IPS DF 6.9 (cell line): Measurements from ENCODE around the gene CHERP.

Experiments
- DNase-seq: peaks from one replicate; pipeline ENCODE4 v3.0.0-alpha.2; 2013; ENCODE audit warnings: low read depth, low spot score
- H3K27ac ChIP-seq: one replicate; pipeline ENCODE4 v1.5.1; 2013; ENCODE audit warnings: low read length, control low read depth
- H3K27me3 ChIP-seq: 2 replicates; pipeline ENCODE4 v1.6.1; 2013; ENCODE audit warnings: mild to moderate bottlenecking, low read length; ENCODE audit not compliant: control insufficient read depth, insufficient read depth
- H3K36me3 ChIP-seq: 2 replicates; pipeline ENCODE4 v1.6.1; 2013; ENCODE audit warnings: low read length; ENCODE audit not compliant: control insufficient read depth, insufficient read depth
- H3K4me1 ChIP-seq: 2 replicates; pipeline ENCODE4 v1.6.1; 2013; ENCODE audit warnings: low read length; ENCODE audit not compliant: control insufficient read depth, insufficient read depth
- H3K4me3 ChIP-seq: 2 replicates; pipeline ENCODE4 v1.5.1; 2013; ENCODE audit warnings: mild to moderate bottlenecking, low read length
- H3K9me3 ChIP-seq: 2 replicates; pipeline ENCODE4 v1.6.1; 2013; ENCODE audit warnings: low read length, inconsistent platforms; ENCODE audit not compliant: control insufficient read depth, insufficient read depth
- WGBS: extraction: QIAGEN DNeasy Blood & Tissue Kit; methylation state at CpG from one replicate; pipeline ENCODE4 v1.1.7; 2013; ENCODE audit warnings: mixed read lengths, missing lambda C conversion rate; ENCODE audit not compliant: insufficient read length, insufficient coverage; 5-methylcytosine and 5-hydroxymethylcytosine counted together

CHERP gene, protein sequence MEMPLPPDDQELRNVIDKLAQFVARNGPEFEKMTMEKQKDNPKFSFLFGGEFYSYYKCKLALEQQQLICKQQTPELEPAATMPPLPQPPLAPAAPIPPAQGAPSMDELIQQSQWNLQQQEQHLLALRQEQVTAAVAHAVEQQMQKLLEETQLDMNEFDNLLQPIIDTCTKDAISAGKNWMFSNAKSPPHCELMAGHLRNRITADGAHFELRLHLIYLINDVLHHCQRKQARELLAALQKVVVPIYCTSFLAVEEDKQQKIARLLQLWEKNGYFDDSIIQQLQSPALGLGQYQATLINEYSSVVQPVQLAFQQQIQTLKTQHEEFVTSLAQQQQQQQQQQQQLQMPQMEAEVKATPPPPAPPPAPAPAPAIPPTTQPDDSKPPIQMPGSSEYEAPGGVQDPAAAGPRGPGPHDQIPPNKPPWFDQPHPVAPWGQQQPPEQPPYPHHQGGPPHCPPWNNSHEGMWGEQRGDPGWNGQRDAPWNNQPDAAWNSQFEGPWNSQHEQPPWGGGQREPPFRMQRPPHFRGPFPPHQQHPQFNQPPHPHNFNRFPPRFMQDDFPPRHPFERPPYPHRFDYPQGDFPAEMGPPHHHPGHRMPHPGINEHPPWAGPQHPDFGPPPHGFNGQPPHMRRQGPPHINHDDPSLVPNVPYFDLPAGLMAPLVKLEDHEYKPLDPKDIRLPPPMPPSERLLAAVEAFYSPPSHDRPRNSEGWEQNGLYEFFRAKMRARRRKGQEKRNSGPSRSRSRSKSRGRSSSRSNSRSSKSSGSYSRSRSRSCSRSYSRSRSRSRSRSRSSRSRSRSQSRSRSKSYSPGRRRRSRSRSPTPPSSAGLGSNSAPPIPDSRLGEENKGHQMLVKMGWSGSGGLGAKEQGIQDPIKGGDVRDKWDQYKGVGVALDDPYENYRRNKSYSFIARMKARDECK

DNA sequence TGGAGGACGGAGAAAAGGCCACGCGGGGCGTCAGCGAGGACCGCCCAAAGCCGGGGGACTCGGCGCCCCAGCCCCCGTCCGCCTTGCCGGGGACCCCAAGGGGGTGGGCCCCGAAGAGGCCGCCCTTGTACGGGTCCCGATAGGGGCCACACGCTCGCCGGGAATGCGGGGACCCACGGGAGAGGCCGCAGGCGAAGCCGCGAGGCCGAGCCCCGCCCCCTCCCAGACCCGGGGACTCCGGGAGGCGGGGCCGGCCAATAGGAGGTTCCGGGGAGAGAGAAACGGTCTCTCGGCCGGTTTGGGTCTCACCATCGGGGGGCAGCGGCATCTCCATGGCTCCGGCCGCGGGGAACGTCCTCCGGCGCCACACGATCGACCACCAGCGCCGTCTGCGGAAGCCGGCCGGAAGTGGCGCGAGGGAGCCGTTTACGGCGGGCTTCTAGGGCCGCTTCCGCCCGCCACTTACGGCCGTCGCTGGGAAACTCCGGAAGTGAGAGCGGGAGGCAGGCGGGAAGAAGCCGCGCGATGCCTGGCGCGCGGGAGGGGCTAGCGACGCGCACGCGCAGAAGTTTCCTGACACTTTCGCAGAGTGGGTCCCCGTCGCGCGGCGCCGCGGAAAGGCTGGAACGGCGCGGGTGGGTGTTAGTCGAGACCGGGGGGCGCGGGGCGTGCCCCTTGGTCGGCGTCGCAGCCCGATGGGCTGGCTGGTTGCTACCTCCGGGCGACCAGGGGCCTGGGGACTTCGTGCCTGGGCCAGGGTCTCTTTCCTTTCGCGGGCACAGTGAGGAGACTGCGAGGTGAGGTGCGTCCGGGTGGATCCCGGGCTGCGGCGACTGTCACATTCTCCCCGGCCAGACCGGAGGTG, at the start of gene CHERP:
Gene CHERP, minus strand, starts transcription at position 393 of the 865 bp plus-strand sequence. Its CDS starts 59 bp downstream, at position 334.
- peak; percentile 82 for DNase-seq
- peak within 1 kb of the TSS; percentile 85 for H3K4me3 ChIP-seq
- H3K9me3 ChIP-seq = no peaks in the 10 kb centered on the region
- H3K4me1 ChIP-seq = no peaks in the 10 kb centered on the region
- 0 out of 2 replicates have a peak, but pooled peaks cover 6% of the 10 kb centered on the region for H3K36me3 ChIP-seq
- no CpG with 5 or more reads among the region's 108 CpGs for WGBS
- no peak within 1 kb of the TSS for H3K27ac ChIP-seq
- H3K27me3 ChIP-seq = no peaks in the 10 kb centered on the region

GRCh38 chr19:16590876-16591802, 48.9 kb upstream of the CHERP start:
- Histone ChIP-seq H3K4me1 (peaks cover 21% of the 10 kb centered on the region), H3K36me3 (no peaks in the 10 kb centered on the region), H3K27me3 (no peaks in the 10 kb centered on the region), H3K4me3 (no peak overlapping the region), H3K9me3 (no peaks in the 10 kb centered on the region), H3K27ac (no peak overlapping the region)
- no peak for DNase-seq
- WGBS = no CpG with 5 or more reads among the region's 9 CpGs

DNA sequence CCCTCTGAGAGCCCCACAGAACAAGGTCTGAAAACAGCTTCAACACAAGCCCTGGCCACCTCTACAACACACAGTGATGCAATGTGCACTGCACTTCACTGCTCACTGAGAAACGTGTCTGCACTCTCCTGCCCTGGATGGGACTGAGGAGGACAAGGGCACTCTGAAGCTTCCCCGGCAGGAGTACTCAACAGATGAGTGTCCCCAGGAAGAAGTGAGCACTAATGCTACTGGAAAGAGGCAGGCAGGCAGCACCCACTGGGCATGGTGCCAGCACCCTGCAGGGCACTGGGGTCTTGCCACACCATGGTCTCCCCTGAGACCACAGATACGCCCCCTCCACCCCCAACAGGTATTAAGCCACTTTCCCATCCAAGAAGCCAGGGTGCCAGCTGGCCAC, 47.7 kb upstream of the CHERP start:
- no CpG with 5 or more reads among the region's 3 CpGs for WGBS
- no peak for DNase-seq

DNA sequence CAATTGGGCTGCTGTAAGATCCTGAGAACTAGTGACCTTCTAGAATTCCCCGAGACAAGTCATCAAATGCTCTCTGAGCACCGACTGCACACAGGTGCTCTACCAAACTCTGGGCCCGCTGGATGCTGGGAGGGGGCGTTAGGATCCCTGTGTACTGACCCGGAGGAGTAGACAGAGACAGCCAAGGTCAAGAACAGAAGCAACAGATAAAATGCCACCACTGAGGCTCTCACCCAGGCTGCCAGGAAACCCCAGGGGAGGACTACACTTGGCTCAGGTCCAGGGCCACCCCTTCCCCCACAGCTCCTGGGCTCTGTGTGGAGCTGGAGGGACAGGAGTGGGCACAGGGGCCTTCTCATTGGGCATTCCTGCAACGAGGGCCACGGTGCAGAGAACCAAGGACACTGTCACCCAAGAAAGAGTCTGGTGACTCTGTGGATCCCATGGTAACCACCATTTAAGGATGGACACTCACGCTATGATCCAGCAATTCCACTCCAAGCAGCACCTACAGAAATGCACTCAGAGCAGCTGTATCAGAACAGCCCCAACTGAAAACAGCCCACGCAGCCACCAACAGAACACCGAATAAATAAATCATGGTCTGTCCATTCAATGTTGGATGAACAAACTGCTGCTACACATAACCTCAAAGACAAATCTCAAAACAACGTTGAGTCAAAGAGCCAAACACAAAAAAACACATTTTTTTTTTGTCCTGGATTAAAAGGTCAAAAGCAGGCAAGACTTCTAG, 46.8 kb upstream of the CHERP start:
- H3K27me3 ChIP-seq = no peaks in the 10 kb centered on the region
- DNase-seq = no peak
- no peak overlapping the region for H3K4me3 ChIP-seq
- no CpG with 5 or more reads among the region's 11 CpGs for WGBS
- no peaks in the 10 kb centered on the region for H3K9me3 ChIP-seq
- no peaks in the 10 kb centered on the region for H3K36me3 ChIP-seq
- H3K27ac ChIP-seq = no peak overlapping the region
- H3K4me1 ChIP-seq = peaks cover 28% of the 10 kb centered on the region

More for the DNA sequence above, 47.7 kb upstream of the CHERP start:
- H3K27me3 ChIP-seq = no peaks in the 10 kb centered on the region
- no peaks in the 10 kb centered on the region for H3K36me3 ChIP-seq
- H3K9me3 ChIP-seq = no peaks in the 10 kb centered on the region
- H3K27ac ChIP-seq = no peak overlapping the region
- H3K4me1 ChIP-seq = peaks cover 25% of the 10 kb centered on the region
- no peak overlapping the region for H3K4me3 ChIP-seq

- WGBS = no CpG with 5 or more reads among the region's 26 CpGs
- Histone ChIP-seq H3K27ac (no peak overlapping the region), H3K4me3 (no peak overlapping the region), H3K27me3 (no peaks in the 10 kb centered on the region), H3K36me3 (no peaks in the 10 kb centered on the region), H3K9me3 (no peaks in the 10 kb centered on the region), H3K4me1 (peaks cover 28% of the 10 kb centered on the region)
- no peak for DNase-seq
These were observed 45.9 kb upstream of the CHERP start for GRCh38 chr19:16587833-16588823.

GRCh38 chr19:16586991-16587832, 45.0 kb upstream of the CHERP start:
- no peaks in the 10 kb centered on the region for H3K9me3 ChIP-seq
- H3K27me3 ChIP-seq = no peaks in the 10 kb centered on the region
- H3K4me3 ChIP-seq = no peak overlapping the region
- peaks cover 27% of the 10 kb centered on the region for H3K4me1 ChIP-seq
- WGBS = no CpG with 5 or more reads among the region's 20 CpGs
- H3K27ac ChIP-seq = no peak overlapping the region
- no peaks in the 10 kb centered on the region for H3K36me3 ChIP-seq
- no peak for DNase-seq

DNA sequence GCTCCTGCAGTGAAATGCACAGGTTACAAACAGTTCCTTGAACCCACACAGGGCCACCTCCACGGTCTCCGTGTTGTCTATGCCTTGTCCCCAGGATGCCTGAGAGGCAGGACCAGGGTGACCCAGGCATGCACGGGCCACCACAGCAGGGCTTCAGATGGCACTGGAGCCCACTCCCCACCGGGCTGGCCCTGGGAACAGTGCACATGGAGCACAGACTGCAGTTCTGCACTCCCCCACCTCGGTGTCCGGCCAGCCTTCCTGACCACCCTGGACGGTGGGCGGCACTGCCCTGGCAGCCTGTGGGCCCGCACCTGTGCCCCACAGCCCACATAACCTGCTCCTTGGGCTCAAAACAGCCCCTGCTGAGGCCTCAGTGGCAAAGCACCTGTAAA, 44.2 kb upstream of the CHERP start:
- no CpG with 5 or more reads among the region's 9 CpGs for WGBS
- Histone ChIP-seq H3K27ac (no peak overlapping the region), H3K27me3 (no peaks in the 10 kb centered on the region), H3K36me3 (no peaks in the 10 kb centered on the region), H3K4me1 (peaks cover 24% of the 10 kb centered on the region), H3K4me3 (no peak overlapping the region), H3K9me3 (no peaks in the 10 kb centered on the region)
- no peak for DNase-seq
